ENCODE data around the gene ELF1. TPM values are rescaled to one million over a fixed set of nuclear protein-coding genes. Genes with fewer than 3 reads are reported as not detected.

ELF1 gene
- total RNA-seq, 3 donors from 2014 or later (not counting 1 experiment from before 2014, with no cell fraction given): 174 to 216 (median 193) TPM

- 97% methylated on average over 8 of the region's 8 CpGs for WGBS (ENCODE audit: insufficient coverage)
- Histone ChIP-seq H3K27ac (ENCODE audit: low read length) (no peak overlapping the region), H3K27me3 (ENCODE audit: control insufficient read depth, insufficient read depth, low read length) (no peaks in the 10 kb centered on the region), H3K4me1 (ENCODE audit: control insufficient read depth, insufficient read depth, low read length) (no peaks in the 10 kb centered on the region), H3K4me3 (ENCODE audit: low read length) (no peak overlapping the region), H3K9me3 (ENCODE audit: control insufficient read depth, insufficient read depth, low read length) (no peaks in the 10 kb centered on the region), H3K36me3 (ENCODE audit: control insufficient read depth, insufficient read depth, low read length) (no peaks in the 10 kb centered on the region)
- DNase-seq (no peak), ATAC-seq (no peak)
- H3K4me1 Mint-ChIP-seq: peaks cover 26 to 27% of the 10 kb centered on the region in 2 donors
- no peak overlapping the region for H3K4me3 Mint-ChIP-seq
- intact Hi-C loops (cut with micrococcal nuclease): no loop called here
- H3K27me3 Mint-ChIP-seq (ENCODE audit: low read depth in 2 of 2): no peaks in the 10 kb centered on the region
- no peak overlapping the region for H3K27ac Mint-ChIP-seq
- H3K9me3 Mint-ChIP-seq: no peaks in the 10 kb centered on the region
- TF ChIP-seq, protein P1, sequence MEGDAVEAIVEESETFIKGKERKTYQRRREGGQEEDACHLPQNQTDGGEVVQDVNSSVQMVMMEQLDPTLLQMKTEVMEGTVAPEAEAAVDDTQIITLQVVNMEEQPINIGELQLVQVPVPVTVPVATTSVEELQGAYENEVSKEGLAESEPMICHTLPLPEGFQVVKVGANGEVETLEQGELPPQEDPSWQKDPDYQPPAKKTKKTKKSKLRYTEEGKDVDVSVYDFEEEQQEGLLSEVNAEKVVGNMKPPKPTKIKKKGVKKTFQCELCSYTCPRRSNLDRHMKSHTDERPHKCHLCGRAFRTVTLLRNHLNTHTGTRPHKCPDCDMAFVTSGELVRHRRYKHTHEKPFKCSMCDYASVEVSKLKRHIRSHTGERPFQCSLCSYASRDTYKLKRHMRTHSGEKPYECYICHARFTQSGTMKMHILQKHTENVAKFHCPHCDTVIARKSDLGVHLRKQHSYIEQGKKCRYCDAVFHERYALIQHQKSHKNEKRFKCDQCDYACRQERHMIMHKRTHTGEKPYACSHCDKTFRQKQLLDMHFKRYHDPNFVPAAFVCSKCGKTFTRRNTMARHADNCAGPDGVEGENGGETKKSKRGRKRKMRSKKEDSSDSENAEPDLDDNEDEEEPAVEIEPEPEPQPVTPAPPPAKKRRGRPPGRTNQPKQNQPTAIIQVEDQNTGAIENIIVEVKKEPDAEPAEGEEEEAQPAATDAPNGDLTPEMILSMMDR (IDR thresholded peaks at IDR 0.05): no peak
- no peaks in the 10 kb centered on the region for H3K36me3 Mint-ChIP-seq
Observed at GRCh38 chr13:41026788-41027187, 7.7 kb upstream of the ELF1 start.

GRCh38 chr13:41025518-41025917 lies 6.4 kb upstream of the ELF1 start:
- H3K36me3 Mint-ChIP-seq: no peaks in the 10 kb centered on the region
- 85% methylated on average over 3 of the region's 4 CpGs for WGBS (ENCODE audit: insufficient coverage)
- H3K4me3 Mint-ChIP-seq: no peak overlapping the region
- Histone ChIP-seq H3K27ac (ENCODE audit: low read length) (no peak overlapping the region), H3K9me3 (ENCODE audit: control insufficient read depth, insufficient read depth, low read length) (no peaks in the 10 kb centered on the region), H3K36me3 (ENCODE audit: control insufficient read depth, insufficient read depth, low read length) (no peaks in the 10 kb centered on the region), H3K4me1 (ENCODE audit: control insufficient read depth, insufficient read depth, low read length) (no peaks in the 10 kb centered on the region), H3K27me3 (ENCODE audit: control insufficient read depth, insufficient read depth, low read length) (no peaks in the 10 kb centered on the region), H3K4me3 (ENCODE audit: low read length) (no peak overlapping the region)
- no peak for DNase-seq
- TF ChIP-seq, protein P1 (IDR thresholded peaks at IDR 0.05): no peak
- peaks cover 26 to 27% of the 10 kb centered on the region in 2 donors for H3K4me1 Mint-ChIP-seq
- peak overlapping the region in 1 of 2 donors; percentile 8 for H3K27ac Mint-ChIP-seq
- no peaks in the 10 kb centered on the region for H3K27me3 Mint-ChIP-seq (ENCODE audit: low read depth in 2 of 2)
- H3K9me3 Mint-ChIP-seq: no peaks in the 10 kb centered on the region
- no peak for ATAC-seq
- intact Hi-C loops (cut with micrococcal nuclease): no loop called here

DNA sequence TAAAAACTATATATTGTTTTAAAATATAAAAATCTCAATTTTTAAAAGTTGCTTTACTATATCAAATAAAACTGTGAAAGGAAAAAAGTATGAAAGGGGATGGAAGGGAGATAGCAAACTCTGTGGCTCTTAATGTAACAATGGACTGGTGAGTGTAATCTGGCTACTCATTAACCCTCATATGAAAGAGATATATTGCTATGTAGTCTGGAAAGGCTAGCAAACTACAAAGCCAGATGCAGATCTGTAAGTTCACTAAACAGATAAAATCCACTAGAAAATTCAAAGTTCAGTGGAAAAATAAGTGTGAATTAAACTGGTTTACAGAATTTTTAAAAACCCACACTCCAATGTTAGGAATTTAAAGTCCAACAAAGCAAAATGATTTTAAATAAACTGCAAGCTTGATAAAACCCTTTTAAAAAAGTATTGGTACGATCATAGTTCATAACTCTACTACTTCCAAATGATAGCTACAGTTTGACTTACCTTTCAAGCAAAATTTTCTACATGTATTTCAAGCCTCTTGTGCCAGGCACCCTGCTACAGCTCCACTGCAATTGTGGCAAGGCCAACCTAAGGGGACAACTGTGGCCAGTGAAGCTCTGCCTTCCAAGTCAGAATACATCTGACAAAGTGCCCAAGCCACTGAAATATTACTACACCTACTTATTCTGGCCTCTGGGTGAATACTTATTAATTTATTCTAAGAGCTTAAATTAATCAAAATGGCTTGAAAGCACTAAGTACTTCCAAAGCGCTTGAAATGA lies 647 bp upstream of the ELF1 start:
- ATAC-seq: no peak
- intact Hi-C loops (cut with micrococcal nuclease): loop anchor here (2.0 to 10.0 kb wide), 2 partner anchors 15 to 55 kb away; no protein-coding TSS in a partner anchor
- Histone ChIP-seq H3K4me3 (ENCODE audit: low read length) (peak overlapping the region; percentile 94), H3K36me3 (ENCODE audit: control insufficient read depth, insufficient read depth, low read length) (peaks cover 3% of the 10 kb centered on the region), H3K9me3 (ENCODE audit: control insufficient read depth, insufficient read depth, low read length) (no peaks in the 10 kb centered on the region), H3K27me3 (ENCODE audit: control insufficient read depth, insufficient read depth, low read length) (no peaks in the 10 kb centered on the region), H3K4me1 (ENCODE audit: control insufficient read depth, insufficient read depth, low read length) (peaks cover 6% of the 10 kb centered on the region), H3K27ac (ENCODE audit: low read length) (peak overlapping the region; percentile 100)
- WGBS (ENCODE audit: insufficient coverage): 100% methylated on average over 2 of the region's 2 CpGs
- no peak for DNase-seq
- H3K4me3 Mint-ChIP-seq: no peak overlapping the region
- H3K27me3 Mint-ChIP-seq (ENCODE audit: low read depth in 2 of 2): no peaks in the 10 kb centered on the region
- H3K36me3 Mint-ChIP-seq: no peaks in the 10 kb centered on the region
- H3K4me1 Mint-ChIP-seq: peaks cover 45 to 52% of the 10 kb centered on the region in 2 donors
- H3K9me3 Mint-ChIP-seq: no peaks in the 10 kb centered on the region
- peak overlapping the region; percentile 91 to 98 for H3K27ac Mint-ChIP-seq
- TF ChIP-seq, protein P1 (IDR thresholded peaks at IDR 0.05): no peak

All from natural killer cell (primary cell).